Stromal cell of bone marrow (primary cell): ENCODE results near the gene ZBTB16.

Source experiments
- DNase-seq: peaks from one replicate; pipeline ENCODE4 v3.0.0-alpha.2; 2012; ENCODE audit warnings: low read depth

ZBTB16 gene

GRCh38 chr11:114244726-114245394 is 185.3 kb downstream of the ZBTB16 start:
- no peak for DNase-seq

- DNase-seq, result no peak
These were observed 187.0 kb downstream of the ZBTB16 start for GRCh38 chr11:114246321-114247069.

- DNase-seq, result no peak
These were observed 187.7 kb downstream of the ZBTB16 start for GRCh38 chr11:114247070-114247789.

GRCh38 chr11:114250180-114250579 is 190.7 kb downstream of the ZBTB16 start:
- DNase-seq, result no peak

GRCh38 chr11:114250993-114251814 is 191.7 kb downstream of the ZBTB16 start:
- DNase-seq, result no peak

- no peak for DNase-seq
These were observed 192.4 kb downstream of the ZBTB16 start for GRCh38 chr11:114251815-114252337.

- DNase-seq, result no peak
These were observed 193.3 kb downstream of the ZBTB16 start for GRCh38 chr11:114252767-114253166.

- DNase-seq, result no peak
These were observed 194.3 kb downstream of the ZBTB16 start for GRCh38 chr11:114253771-114254170.

- DNase-seq, result no peak
These were observed 195.1 kb downstream of the ZBTB16 start for GRCh38 chr11:114254571-114255146.

GRCh38 chr11:114255289-114255688 is 195.8 kb downstream of the ZBTB16 start:
- DNase-seq, result no peak

GRCh38 chr11:114256176-114256966 is 196.9 kb downstream of the ZBTB16 start:
- DNase-seq, result no peak

- DNase-seq, result no peak
These were observed 197.4 kb downstream of the ZBTB16 start for GRCh38 chr11:114256967-114257286.

- DNase-seq, result no peak
These were observed 198.4 kb downstream of the ZBTB16 start for GRCh38 chr11:114257621-114258558.

- DNase-seq, result no peak
These were observed 199.2 kb downstream of the ZBTB16 start for GRCh38 chr11:114258696-114259095.

- DNase-seq, result no peak
These were observed 199.6 kb downstream of the ZBTB16 start for GRCh38 chr11:114259124-114259526.

- DNase-seq, result no peak
These were observed 200.1 kb downstream of the ZBTB16 start for GRCh38 chr11:114259551-114259983.

GRCh38 chr11:114260077-114260476 is 200.6 kb downstream of the ZBTB16 start:
- no peak for DNase-seq

- DNase-seq, result no peak
These were observed 201.0 kb downstream of the ZBTB16 start for GRCh38 chr11:114260483-114260882.

GRCh38 chr11:114261791-114262190 is 202.3 kb downstream of the ZBTB16 start:
- DNase-seq, result no peak
